ENCODE results near the gene PCK2. TPM values are rescaled to one million over a fixed set of nuclear protein-coding genes. Genes with fewer than 3 reads are reported as not detected.
A peak's percentile ranks its signal among the peaks of the same experiment; 100 is the strongest.

Gene PCK2
- total and polyA plus RNA-seq, 3 donors from 2014 or later = 20.7 to 43.6 (median 30.6) TPM

GRCh38 chr14:24089890-24090289, 4.2 kb upstream of the PCK2 start:
- no peaks in the 10 kb centered on the region for H3K27me3 ChIP-seq
- DNase-seq = no peak
- WGBS, 2 donors = 83 to 94% methylated on average over 6 of the region's 6 CpGs

DNA sequence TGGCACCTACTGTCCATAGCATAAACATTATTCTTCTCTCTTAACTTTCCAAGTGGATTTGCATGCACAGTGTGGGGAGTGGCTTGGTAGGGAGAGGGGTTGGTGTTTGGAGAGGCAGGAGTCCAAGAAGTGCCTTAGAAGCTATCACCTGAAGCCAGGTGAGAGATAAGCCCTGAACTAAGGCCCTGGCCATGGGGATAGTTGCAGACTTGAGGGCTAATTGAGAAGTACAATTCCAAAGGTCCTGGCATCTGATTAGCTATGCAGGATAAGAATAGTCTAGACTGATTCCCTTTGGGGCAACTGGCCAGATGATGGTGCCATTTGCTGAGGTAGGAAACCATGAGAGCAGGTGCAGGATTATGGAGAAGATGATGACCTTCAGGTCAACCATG, 2.0 kb upstream of the PCK2 start:
- H3K4me1 ChIP-seq = peaks cover 12% of the 10 kb centered on the region
- no peak for DNase-seq
- no peak overlapping the region for H3K4me3 ChIP-seq
- H3K9me3 ChIP-seq = no peaks in the 10 kb centered on the region
- no peaks in the 10 kb centered on the region for H3K27me3 ChIP-seq
- no peak overlapping the region for H3K27ac ChIP-seq
- intact Hi-C loops (cut with DNase I; ENCODE audit: low total_unique reads) = no loop called here
- TF ChIP-seq POLR2A (IDR thresholded peaks at IDR 0.05) (no peak), CTCF (IDR thresholded peaks at IDR 0.05) (no peak)
- no peaks in the 10 kb centered on the region for H3K36me3 ChIP-seq (ENCODE audit: low read depth, missing control alignments)

More at GRCh38 chr14:24089890-24090289, 4.2 kb upstream of the PCK2 start:
- Histone ChIP-seq H3K4me3 (no peak overlapping the region), H3K36me3 (ENCODE audit: low read depth, missing control alignments) (no peaks in the 10 kb centered on the region), H3K4me1 (peaks cover 9% of the 10 kb centered on the region), H3K27ac (no peak overlapping the region), H3K9me3 (no peaks in the 10 kb centered on the region)
- TF ChIP-seq POLR2A (IDR thresholded peaks at IDR 0.05) (no peak), CTCF (IDR thresholded peaks at IDR 0.05) (no peak)
- intact Hi-C loops (cut with DNase I; ENCODE audit: low total_unique reads) = no loop called here

DNA sequence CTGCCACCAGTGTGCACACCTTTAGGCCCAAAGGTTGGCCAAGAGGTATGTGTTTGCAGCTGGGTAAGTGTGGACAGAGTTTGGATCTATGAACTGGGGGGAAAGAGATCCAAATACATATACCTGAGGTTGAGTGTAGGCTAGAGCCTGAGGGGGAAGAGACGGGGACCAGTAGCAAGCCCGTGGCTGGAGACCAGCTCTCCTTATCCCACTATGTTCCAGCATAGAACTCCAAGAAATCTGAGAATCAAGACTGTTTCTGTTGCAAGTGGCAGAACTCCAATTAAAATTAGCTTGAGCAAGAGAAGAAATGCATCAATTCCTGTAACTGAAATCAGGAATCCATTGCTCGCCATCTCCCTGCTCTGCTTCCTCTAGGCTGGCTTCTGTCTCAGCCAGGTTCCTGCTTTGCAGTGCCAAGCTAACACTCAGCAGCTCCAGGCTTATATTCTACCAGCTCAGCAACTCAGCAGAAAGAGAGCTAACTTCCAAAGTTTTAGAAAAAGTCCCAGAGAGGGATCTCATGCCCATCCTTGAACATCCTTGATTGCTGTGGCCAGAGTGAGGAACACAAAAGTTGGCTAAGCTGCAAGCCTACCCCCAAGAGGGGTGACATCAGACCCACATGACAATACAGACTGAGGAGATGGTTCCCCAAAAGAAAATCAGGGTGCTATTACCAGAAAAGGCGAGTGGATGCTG, 1.5 kb upstream of the PCK2 start:
- TF ChIP-seq CTCF (IDR thresholded peaks at IDR 0.05) (no peak), POLR2A (IDR thresholded peaks at IDR 0.05) (no peak)
- no peak overlapping the region for H3K4me3 ChIP-seq
- H3K27ac ChIP-seq = no peak overlapping the region
- DNase-seq = no peak
- H3K4me1 ChIP-seq = peaks cover 12% of the 10 kb centered on the region
- intact Hi-C loops (cut with DNase I; ENCODE audit: low total_unique reads) = no loop called here
- no peaks in the 10 kb centered on the region for H3K27me3 ChIP-seq
- 67 to 82% methylated on average over 4 of the region's 4 CpGs for WGBS, 2 donors
- no peaks in the 10 kb centered on the region for H3K9me3 ChIP-seq
- H3K36me3 ChIP-seq (ENCODE audit: low read depth, missing control alignments) = no peaks in the 10 kb centered on the region

- intact Hi-C loops (cut with DNase I; ENCODE audit: low total_unique reads) = no loop called here
- peak overlapping the region; percentile 54 to 89 for H3K4me3 ChIP-seq
- peak overlapping the region in 1 of 2 donors; percentile 82 for H3K27ac ChIP-seq
- TF ChIP-seq CTCF (IDR thresholded peaks at IDR 0.05) (no peak), POLR2A (IDR thresholded peaks at IDR 0.05) (no peak)
- H3K36me3 ChIP-seq (ENCODE audit: low read depth, missing control alignments) = no peaks in the 10 kb centered on the region
- H3K4me1 ChIP-seq = peaks cover 12% of the 10 kb centered on the region
- no peaks in the 10 kb centered on the region for H3K27me3 ChIP-seq
- 42 to 77% methylated on average over 19 of the region's 19 CpGs for WGBS, 2 donors
- H3K9me3 ChIP-seq = no peaks in the 10 kb centered on the region
- no peak for DNase-seq
Measured at GRCh38 chr14:24093207-24093900, 757 bp upstream of the PCK2 start.

Data from testis (tissue), 3 donors.